ENCODE data around the gene DIPK1A. TPM values are rescaled to one million over a fixed set of nuclear protein-coding genes. Genes with fewer than 3 reads are reported as not detected.

DIPK1A gene
- total RNA-seq, 1 donor from 2014 or later = 7.5 TPM

GRCh38 chr1:92831368-92831761 is 129.9 kb downstream of the DIPK1A start:
- intact Hi-C loops (cut with DNase I) = loop anchor here (5.0 kb wide), 2 partner anchors 44 to 74 kb away; partner anchors contain the start of gene EVI5
- no peak for DNase-seq (ENCODE audit: low spot score)

- intact Hi-C loops (cut with DNase I) = no loop called here
- DNase-seq (ENCODE audit: low spot score) = no peak
Observed at GRCh38 chr1:92826792-92827191, 134.5 kb downstream of the DIPK1A start.

- intact Hi-C loops (cut with DNase I) = no loop called here
- no peak for DNase-seq (ENCODE audit: low spot score)
Observed at GRCh38 chr1:92822879-92823278, 138.4 kb downstream of the DIPK1A start.

GRCh38 chr1:92820551-92820950 is 140.7 kb downstream of the DIPK1A start:
- intact Hi-C loops (cut with DNase I) = no loop called here
- no peak for DNase-seq (ENCODE audit: low spot score)

- intact Hi-C loops (cut with DNase I) = no loop called here
- no peak for DNase-seq (ENCODE audit: low spot score)
Observed at GRCh38 chr1:92820024-92820423, 141.2 kb downstream of the DIPK1A start.

- DNase-seq (ENCODE audit: low spot score) = no peak
- intact Hi-C loops (cut with DNase I) = loop anchor here (5.0 kb wide), 1 partner anchor 71 kb away; no protein-coding TSS in a partner anchor
Observed at GRCh38 chr1:92817986-92818764, 143.1 kb downstream of the DIPK1A start.

- DNase-seq (ENCODE audit: low spot score) = no peak
Observed at GRCh38 chr1:92817137-92817697, 144.0 kb downstream of the DIPK1A start.

GRCh38 chr1:92816732-92817131 is 144.5 kb downstream of the DIPK1A start:
- intact Hi-C loops (cut with DNase I) = loop anchor here (5.0 kb wide), 1 partner anchor 69 kb away; no protein-coding TSS in a partner anchor
- no peak for DNase-seq (ENCODE audit: low spot score)

More at GRCh38 chr1:92817137-92817697, 144.0 kb downstream of the DIPK1A start:
- intact Hi-C loops (cut with DNase I) = loop anchor here (5.0 kb wide), 1 partner anchor 70 kb away; no protein-coding TSS in a partner anchor

- DNase-seq (ENCODE audit: low spot score) = no peak
- intact Hi-C loops (cut with DNase I) = no loop called here
Observed at GRCh38 chr1:92808381-92808780, 152.9 kb downstream of the DIPK1A start.

- DNase-seq (ENCODE audit: low spot score) = no peak
- intact Hi-C loops (cut with DNase I) = no loop called here
Observed at GRCh38 chr1:92805216-92805615, 156.0 kb downstream of the DIPK1A start.

GRCh38 chr1:92804721-92805201 is 156.5 kb downstream of the DIPK1A start:
- no peak for DNase-seq (ENCODE audit: low spot score)
- intact Hi-C loops (cut with DNase I) = no loop called here

GRCh38 chr1:92803140-92803887 is 157.9 kb downstream of the DIPK1A start:
- intact Hi-C loops (cut with DNase I) = no loop called here
- DNase-seq (ENCODE audit: low spot score) = no peak

- no peak for DNase-seq (ENCODE audit: low spot score)
- intact Hi-C loops (cut with DNase I) = no loop called here
Observed at GRCh38 chr1:92797961-92798360, 163.3 kb downstream of the DIPK1A start.

- no peak for DNase-seq (ENCODE audit: low spot score)
- intact Hi-C loops (cut with DNase I) = no loop called here
Observed at GRCh38 chr1:92797297-92797696, 164.0 kb downstream of the DIPK1A start.

GRCh38 chr1:92795166-92795565 is 166.1 kb downstream of the DIPK1A start:
- intact Hi-C loops (cut with DNase I) = no loop called here
- DNase-seq (ENCODE audit: low spot score) = no peak

GRCh38 chr1:92792340-92792782 is 168.9 kb downstream of the DIPK1A start:
- intact Hi-C loops (cut with DNase I) = no loop called here
- no peak for DNase-seq (ENCODE audit: low spot score)

All from cardiac septum (tissue), 1 donor.